Neuron (in vitro differentiated cells): ENCODE measurements around the gene SP1.
"Not testable (repeated sequence)": the region's sequence is repeated elsewhere in the genome, so short reads cannot be mapped to it uniquely, and the experiment has no call there.

Source experiments
- H2AFZ ChIP-seq: one replicate; pipeline ENCODE4 v1.6.1; 2013; ENCODE audit warnings: low read depth, mild to moderate bottlenecking, inconsistent platforms, low read length, moderate library complexity
- H3K27me3 ChIP-seq: one replicate; pipeline ENCODE4 v1.6.1; 2013; ENCODE audit warnings: low read length; ENCODE audit not compliant: insufficient read depth
- H3K36me3 ChIP-seq: one replicate; pipeline ENCODE4 v1.6.1; 2013; ENCODE audit warnings: low read length; ENCODE audit not compliant: insufficient read depth
- H3K4me1 ChIP-seq: one replicate; pipeline ENCODE4 v1.6.1; 2013; ENCODE audit warnings: low read length; ENCODE audit not compliant: insufficient read depth
- H3K4me3 ChIP-seq: 2 replicates; pipeline ENCODE4 v1.5.1; 2013; ENCODE audit warnings: mild to moderate bottlenecking, low read length, moderate library complexity
- H3K9me3 ChIP-seq: one replicate; pipeline ENCODE4 v1.6.1; 2013; ENCODE audit warnings: low read length

The SP1 gene

DNA sequence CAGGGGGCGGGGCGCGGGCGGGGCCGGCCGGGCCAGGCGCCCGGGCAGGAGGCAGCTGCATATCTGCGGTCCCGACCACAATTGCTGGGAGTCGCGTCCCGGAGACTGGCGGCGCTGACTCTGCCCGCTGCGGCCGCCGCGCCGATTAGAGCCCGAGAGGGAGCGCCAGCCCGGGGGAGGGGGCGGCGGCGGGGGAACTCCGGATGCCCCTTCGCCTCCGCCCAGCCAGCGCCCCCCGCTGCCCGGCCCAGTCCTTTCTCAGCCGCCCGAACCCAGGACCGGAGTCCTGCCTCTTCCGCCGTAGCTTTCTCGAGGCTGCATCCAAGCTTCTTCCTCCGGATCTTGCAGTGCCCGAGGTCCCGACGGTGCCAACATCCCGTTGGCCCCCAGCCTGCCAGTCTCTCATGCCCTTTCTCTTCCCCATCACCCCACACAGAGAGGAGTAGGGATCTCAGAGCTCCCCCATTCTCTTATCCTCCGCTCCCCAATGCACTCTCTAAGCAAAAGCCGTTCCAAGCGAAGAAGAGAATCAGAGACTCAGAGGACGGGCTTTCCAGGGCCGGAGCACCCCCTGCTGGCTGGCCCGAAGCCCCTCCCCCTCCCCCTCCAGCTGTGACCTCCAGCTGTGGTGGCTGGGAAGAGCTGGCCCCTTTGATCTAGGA, 35.0 kb upstream of the SP1 start:
- H3K27me3 ChIP-seq: peaks cover 18% of the 10 kb centered on the region
- H3K4me3 ChIP-seq: peak overlapping the region; percentile 50
- H2AFZ ChIP-seq: peak overlapping the region; percentile 78
- no peaks in the 10 kb centered on the region for H3K36me3 ChIP-seq
- H3K9me3 ChIP-seq: no peaks in the 10 kb centered on the region
- H3K4me1 ChIP-seq: peaks cover 5% of the 10 kb centered on the region

DNA sequence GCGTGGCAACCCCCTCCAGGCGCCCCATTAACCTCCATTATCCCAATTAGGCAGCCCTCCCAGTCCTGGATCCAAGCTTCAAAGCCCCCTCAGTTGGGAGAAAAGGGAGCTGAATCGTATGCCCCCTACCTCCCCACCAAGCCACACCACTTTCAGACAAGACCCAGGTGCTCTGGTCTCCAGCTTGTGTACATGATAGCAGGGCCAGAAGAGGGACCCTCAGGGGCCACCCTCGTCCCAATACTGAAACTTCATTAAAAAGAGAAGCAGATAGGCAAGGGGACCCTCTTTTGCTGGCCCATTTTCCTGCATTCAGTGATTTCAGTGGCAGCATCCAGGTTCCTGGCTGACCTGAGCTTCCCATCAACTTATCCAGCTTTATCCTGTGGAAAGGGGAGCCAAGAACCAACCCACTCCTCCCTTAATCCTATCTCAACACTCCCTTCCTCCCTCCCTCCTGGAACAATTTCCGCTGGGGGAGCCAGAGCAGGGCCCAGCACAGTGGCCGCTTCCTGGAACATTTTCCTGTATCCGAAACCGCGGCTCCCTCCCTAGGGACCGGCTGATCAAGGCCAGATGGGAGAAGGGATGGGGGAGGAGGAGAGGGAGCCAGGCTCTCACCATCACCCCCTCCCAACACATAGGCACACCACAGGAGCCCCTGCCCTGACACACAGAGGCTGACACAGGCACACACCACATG, 34.3 kb upstream of the SP1 start:
- peaks cover 16% of the 10 kb centered on the region for H3K27me3 ChIP-seq
- H3K9me3 ChIP-seq: no peaks in the 10 kb centered on the region
- H3K36me3 ChIP-seq: no peaks in the 10 kb centered on the region
- H2AFZ ChIP-seq: no peak overlapping the region
- H3K4me3 ChIP-seq: peak overlapping the region; percentile 50
- H3K4me1 ChIP-seq: peaks cover 5% of the 10 kb centered on the region

DNA sequence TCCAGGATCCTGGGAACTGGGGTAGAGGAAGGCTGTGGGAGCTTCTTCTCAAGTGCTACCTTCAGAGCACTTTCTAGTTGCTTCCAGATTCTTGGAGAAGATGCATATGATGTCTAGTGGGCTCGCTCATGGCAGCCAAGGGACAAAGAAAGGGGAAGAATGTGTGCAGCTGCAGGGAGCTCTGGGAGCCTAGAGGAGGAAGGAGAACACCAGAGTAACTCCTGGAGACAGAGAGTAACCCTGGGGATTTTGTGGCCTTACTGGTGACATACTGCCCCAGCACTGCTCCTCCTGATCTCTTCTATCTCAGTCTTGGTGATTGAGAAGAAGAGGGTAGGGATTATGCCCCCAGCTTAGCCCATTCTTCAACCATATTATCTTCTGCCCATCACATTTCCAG, 33.5 kb upstream of the SP1 start:
- no peak overlapping the region for H3K4me3 ChIP-seq
- H3K27me3 ChIP-seq: peaks cover 11% of the 10 kb centered on the region
- H3K4me1 ChIP-seq: peaks cover 5% of the 10 kb centered on the region
- H2AFZ ChIP-seq: no peak overlapping the region
- H3K36me3 ChIP-seq: no peaks in the 10 kb centered on the region
- no peaks in the 10 kb centered on the region for H3K9me3 ChIP-seq

DNA sequence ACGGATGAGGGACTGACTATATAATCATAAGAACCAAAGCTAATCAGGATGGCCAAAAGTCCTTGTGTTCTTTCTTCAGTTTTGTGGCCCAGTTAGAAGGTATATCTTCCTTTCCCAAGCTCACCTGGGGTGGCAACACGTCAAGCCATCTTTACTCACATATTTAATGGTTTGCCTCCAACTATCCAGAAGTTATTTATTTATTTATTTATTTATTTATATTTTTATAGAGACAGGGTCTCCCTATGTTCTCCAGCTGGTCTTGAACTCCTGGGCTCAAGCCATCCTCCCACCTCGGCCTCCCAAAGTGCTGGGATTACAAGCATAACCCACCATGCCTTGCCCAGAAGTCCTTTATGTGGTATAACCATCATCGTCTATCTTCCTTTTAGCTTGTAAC, 32.1 kb upstream of the SP1 start:
- Histone ChIP-seq H3K36me3 (no peaks in the 10 kb centered on the region), H3K27me3 (peaks cover 11% of the 10 kb centered on the region), H3K4me1 (peaks cover 5% of the 10 kb centered on the region), H3K4me3 (no peak overlapping the region), H2AFZ (no peak overlapping the region), H3K9me3 (no peaks in the 10 kb centered on the region)

DNA sequence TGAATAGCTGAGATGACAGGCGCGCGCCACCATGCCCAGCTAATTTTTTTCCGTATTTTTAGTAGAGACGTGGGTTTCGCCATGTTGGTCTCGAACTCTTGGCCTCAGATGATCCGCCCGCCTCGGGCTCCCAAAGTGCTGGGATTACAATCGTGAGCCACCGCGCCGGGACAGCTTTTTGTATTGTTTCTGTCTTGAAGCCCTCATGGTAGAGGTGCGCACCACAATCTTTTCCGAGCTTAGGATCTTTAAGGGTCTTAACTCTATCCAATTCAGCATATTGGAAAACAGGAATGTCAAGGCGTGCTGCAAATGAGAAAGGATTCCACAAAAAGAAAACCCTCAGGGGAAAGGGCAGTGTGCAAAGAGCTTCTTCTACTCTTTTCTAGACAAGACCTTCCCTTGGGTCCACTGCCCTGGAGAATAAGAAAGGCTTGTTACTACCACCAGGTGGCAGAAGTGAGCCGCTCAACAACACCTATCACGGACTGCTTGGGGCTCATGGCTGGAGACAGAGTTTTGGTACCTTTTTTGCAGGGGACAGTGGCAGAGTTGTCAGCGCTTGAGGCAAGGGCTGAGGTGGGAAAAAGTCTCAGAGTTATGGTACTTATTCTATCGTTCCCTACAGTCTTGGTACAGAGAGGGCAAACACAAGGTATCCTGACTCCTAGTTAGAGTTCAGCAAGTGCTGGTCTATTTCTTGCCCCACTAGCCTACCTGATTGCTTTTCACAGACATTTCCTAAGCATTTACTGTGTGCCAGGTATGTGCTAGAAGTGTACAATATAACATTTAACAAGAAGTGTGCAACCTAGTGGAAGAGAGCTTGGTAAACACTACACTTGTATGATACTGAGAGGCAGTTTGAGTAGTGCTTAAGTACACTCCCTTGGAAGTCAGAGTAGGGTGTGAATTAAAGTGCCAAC, 27.4 kb upstream of the SP1 start:
- Histone ChIP-seq H3K9me3 (no peaks in the 10 kb centered on the region), H3K4me3 (no peak overlapping the region), H3K27me3 (no peaks in the 10 kb centered on the region), H3K36me3 (no peaks in the 10 kb centered on the region), H2AFZ (no peak overlapping the region), H3K4me1 (no peaks in the 10 kb centered on the region)

DNA sequence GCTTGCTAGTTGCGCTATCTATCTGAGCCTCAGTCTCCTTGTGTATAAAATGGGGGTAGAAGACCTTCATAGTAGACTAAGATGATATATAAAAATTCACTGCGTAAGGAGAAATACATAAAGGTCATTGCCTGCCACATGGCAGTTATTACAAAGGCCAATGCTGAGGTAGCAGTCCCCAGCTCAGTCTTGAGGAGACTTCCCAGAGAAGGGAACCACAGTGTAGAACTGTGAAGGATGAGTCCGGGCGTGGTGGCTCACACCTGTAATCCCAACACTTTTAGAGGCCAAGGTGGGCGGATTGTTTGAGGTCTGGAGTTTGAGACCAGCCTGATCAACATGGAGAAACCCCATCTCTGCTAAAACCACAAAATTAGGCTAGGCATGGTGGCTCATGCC, 26.7 kb upstream of the SP1 start:
- H3K4me1 ChIP-seq: no peaks in the 10 kb centered on the region
- no peak overlapping the region for H3K4me3 ChIP-seq
- H2AFZ ChIP-seq: no peak overlapping the region
- H3K27me3 ChIP-seq: no peaks in the 10 kb centered on the region
- no peaks in the 10 kb centered on the region for H3K36me3 ChIP-seq
- no peaks in the 10 kb centered on the region for H3K9me3 ChIP-seq

DNA sequence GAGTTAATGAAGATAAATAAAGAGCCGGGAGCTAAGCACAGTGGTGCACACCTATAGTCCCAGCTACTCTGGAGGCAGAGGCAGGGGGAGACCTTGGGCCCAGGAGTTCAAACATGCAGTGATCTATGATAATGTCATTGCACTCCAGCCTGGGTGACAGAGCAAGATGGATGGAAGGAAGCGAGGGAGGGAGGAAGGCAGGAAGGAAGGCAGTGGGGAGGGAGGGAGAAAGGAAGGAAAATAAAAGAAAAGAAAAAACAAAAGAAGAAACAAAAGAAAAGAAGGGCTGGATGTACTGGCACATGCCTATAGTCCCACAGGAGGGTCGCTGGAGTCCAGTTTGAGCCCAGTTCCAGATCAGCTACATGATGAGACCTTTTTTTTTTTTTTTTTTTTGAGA, 24.9 kb upstream of the SP1 start:
- Histone ChIP-seq H3K4me3 (no peak overlapping the region), H2AFZ (no peak overlapping the region), H3K36me3 (no peaks in the 10 kb centered on the region), H3K4me1 (no peaks in the 10 kb centered on the region), H3K27me3 (no peaks in the 10 kb centered on the region), H3K9me3 (no peaks in the 10 kb centered on the region)

DNA sequence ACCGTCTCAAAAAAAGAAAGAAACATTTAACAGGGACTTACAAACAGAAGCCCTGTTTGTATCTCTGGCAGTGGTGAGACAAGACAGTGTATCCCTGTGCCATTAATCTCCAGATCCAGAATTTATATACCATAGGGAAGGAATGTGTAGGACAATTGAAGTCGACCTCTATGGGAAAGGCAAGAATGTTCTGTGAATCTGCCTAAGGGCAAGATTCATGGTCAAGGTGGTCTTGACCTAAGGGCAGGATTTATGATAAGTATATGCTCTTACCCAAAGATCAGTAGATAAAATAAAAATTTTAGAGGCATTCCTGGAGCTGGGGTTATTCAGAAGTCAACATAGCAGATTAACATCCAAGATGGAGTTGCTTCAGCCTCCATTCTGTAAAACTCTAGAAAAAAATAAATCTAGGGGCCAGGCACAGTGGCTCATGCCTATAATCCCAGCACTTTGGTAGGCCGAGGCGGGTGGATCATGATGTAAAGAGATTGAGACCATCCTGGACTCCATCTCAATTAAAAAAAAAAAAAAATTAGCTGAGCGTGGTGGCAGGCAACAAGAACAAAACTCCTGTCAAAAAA, 21.0 kb upstream of the SP1 start:
- no peak overlapping the region for H3K4me3 ChIP-seq
- H3K27me3 ChIP-seq: no peaks in the 10 kb centered on the region
- H3K9me3 ChIP-seq: no peaks in the 10 kb centered on the region
- H2AFZ ChIP-seq: no peak overlapping the region
- no peaks in the 10 kb centered on the region for H3K4me1 ChIP-seq
- H3K36me3 ChIP-seq: no peaks in the 10 kb centered on the region

DNA sequence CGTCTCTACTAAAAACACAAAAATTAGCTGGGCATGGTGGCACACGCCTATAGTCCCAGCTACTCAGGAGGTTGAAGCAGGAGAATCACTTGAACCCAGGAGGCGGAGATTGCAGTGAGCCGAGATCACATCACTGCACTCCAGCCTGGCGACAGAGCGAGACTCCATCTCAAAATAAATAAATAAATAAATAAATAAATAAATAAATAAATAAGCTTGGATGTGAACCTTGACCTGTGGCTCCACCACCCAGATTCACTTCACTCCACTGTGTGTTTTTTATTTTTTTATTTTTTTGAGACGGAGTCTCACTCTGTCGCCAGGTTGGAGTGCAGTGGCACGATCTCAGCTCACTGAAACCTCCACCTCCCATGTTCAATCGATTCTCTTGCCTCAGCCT, 18.3 kb upstream of the SP1 start:
- H3K9me3 ChIP-seq, H2AFZ ChIP-seq, H3K4me1 ChIP-seq, H3K4me3 ChIP-seq, H3K27me3 ChIP-seq, H3K36me3 ChIP-seq: not testable (repeated sequence)

DNA sequence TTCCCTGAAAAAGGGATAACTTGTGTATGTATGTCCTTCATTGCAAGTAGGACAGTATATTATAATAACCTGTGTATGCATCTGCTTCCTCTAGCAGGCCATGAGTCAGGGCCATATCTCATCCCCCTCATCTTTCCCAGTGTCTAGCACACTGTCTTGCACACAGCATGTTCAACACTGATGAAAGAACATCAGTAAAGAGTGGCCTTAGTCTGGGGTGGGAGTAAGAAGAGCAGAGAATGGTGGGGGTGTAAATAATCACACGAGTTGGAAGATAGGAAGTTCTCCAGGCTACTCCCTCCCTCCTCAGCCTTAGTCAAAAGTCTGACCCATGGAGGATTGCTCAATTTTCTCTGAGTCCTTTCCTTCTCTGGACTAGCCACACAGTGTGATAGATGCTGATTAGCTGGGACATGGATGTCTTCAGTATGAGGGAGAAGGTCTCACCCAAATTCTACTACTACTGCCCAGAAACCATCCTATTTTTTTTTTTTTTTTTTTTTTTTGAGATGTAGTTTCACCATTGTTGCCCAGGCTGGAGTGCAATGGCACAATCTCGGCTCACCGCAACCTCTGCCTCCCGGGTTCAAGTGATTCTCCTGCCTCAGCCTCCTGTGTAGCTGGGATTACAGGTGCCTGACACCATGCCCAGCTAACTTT, 14.6 kb upstream of the SP1 start:
- no peaks in the 10 kb centered on the region for H3K27me3 ChIP-seq
- no peak overlapping the region for H2AFZ ChIP-seq
- no peak overlapping the region for H3K4me3 ChIP-seq
- no peaks in the 10 kb centered on the region for H3K9me3 ChIP-seq
- peaks cover 3% of the 10 kb centered on the region for H3K4me1 ChIP-seq
- H3K36me3 ChIP-seq: no peaks in the 10 kb centered on the region

DNA sequence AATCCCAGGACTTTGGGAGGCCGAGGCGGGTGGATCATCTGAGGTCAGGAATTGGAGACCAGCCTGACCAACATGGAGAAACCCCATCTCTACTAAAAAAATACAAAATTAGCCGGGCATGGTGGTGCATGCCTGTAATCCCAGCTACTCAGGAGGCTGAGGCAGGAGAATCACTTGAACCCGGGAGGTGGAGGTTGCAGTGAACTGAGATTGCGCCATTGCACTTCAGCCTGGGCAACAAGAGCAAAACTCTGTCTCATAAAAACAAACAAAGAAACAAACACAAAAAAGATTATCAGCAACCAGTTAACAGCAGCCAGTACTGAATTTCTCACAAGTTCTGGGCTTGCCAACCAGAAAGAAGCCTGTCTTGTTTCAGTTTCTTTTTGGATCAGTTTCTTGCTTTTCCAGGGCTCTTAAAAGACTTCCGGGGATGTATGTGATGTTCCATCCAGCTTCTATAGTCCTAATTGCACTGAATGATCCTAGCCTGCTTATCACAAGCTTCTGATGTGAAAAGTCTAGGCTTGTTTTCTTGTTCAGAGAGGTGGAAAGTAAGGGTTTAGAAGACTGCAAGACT, 6.3 kb upstream of the SP1 start:
- not testable (repeated sequence) for H3K27me3 ChIP-seq, H3K4me3 ChIP-seq, H2AFZ ChIP-seq, H3K36me3 ChIP-seq, H3K9me3 ChIP-seq
- peaks cover 14% of the 10 kb centered on the region for H3K4me1 ChIP-seq

DNA sequence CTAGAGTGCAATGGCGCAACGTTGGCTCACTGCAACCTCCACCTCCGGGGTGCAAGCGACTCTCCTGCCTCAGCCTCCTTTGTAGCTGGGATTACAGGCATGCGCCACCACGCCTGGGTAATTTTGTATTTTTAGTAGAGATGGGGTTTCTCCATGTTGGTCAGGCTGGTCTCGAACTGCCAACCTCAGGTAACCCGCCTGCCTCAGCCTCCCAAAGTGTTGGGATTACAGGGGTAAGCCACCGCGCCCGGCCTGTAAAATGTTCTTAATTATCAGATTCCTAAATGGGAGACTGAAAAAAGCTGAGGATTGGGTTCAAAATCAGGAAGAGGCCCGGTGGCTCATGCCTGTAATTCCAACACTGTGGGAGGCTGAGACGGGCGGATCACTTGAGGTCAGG, 5.7 kb upstream of the SP1 start:
- not testable (repeated sequence) for H2AFZ ChIP-seq, H3K4me3 ChIP-seq, H3K36me3 ChIP-seq, H3K27me3 ChIP-seq, H3K9me3 ChIP-seq
- peaks cover 19% of the 10 kb centered on the region for H3K4me1 ChIP-seq
